IMR-90 (cell line): ENCODE measurements around the gene CHRNB1. TPM values are rescaled to one million over a fixed set of nuclear protein-coding genes. Genes with fewer than 3 reads are reported as not detected.

Source experiments
- ATAC-seq: fragments of 200-7000 bp; cut with Tn5 transposase; 2 replicates; pipeline ENCODE4 v1.9.1; 2020; ENCODE audit warnings: low read depth, mild to moderate bottlenecking, moderate library complexity
- BruUV-seq: library from RNA; stranded (reverse); fragments of 400-500 nt; replicated peaks from 2 replicates; lab custom pipeline; 2021; lab: Mats Ljungman, UMichigan
- CTCF ChIA-PET: fragments of 300-600 bp; formaldehyde crosslinking; extraction: SDS; loops from one replicate; lab custom pipeline; 2021; ENCODE audit warnings: antibody characterized with exemption; lab: Yijun Ruan, JAX
- POLR2A ChIA-PET: fragments of 300-600 bp; sonication (Branson Sonifier 250); formaldehyde crosslinking; loops from one replicate; lab custom pipeline; 2022; ENCODE audit warnings: antibody characterized with exemption; ENCODE audit not compliant: unreplicated experiment; lab: Charles Lee
- DNase-seq: peaks from one replicate; pipeline ENCODE4 v3.0.0; 2013
- H2AFZ ChIP-seq: replicated peaks from 2 replicates; pipeline ENCODE3; 2013; ENCODE audit warnings: low read length, mild to moderate bottlenecking; ENCODE audit not compliant: poor library complexity
- H2AK5ac ChIP-seq: 2 replicates; pipeline ENCODE4 v1.6.1; 2013; ENCODE audit warnings: low read depth, low read length, inconsistent platforms
- H2AK9ac ChIP-seq: replicated peaks from 2 replicates; pipeline ENCODE3; 2013; ENCODE audit warnings: mild to moderate bottlenecking, low read depth, low read length, moderate library complexity; ENCODE audit not compliant: poor library complexity
- H2BK120ac ChIP-seq: 2 replicates; pipeline ENCODE4 v1.6.1; 2013; ENCODE audit warnings: low read depth, low read length, inconsistent platforms
- H2BK15ac ChIP-seq: 3 replicates; pipeline ENCODE4 v1.6.1; 2013; ENCODE audit warnings: low read depth, low read length, inconsistent platforms
- H2BK20ac ChIP-seq: 2 replicates; pipeline ENCODE4 v1.6.1; 2013; ENCODE audit warnings: low read depth, mild to moderate bottlenecking, inconsistent platforms, low read length, moderate library complexity
- H2BK5ac ChIP-seq: 2 replicates; pipeline ENCODE4 v1.6.1; 2013; ENCODE audit warnings: mild to moderate bottlenecking, low read depth, low read length, inconsistent platforms; ENCODE audit not compliant: poor library complexity, severe bottlenecking
- H3K14ac ChIP-seq: replicated peaks from 2 replicates; pipeline ENCODE4 v1.6.1; 2013; ENCODE audit warnings: low read depth, low read length, inconsistent platforms
- H3K18ac ChIP-seq: 2 replicates; pipeline ENCODE4 v1.6.1; 2013; ENCODE audit warnings: low read depth, low read length, control low read depth
- H3K23ac ChIP-seq: 2 replicates; pipeline ENCODE4 v1.6.1; 2013; ENCODE audit warnings: low read depth, low read length, inconsistent platforms
- H3K27ac ChIP-seq: 2 replicates; pipeline ENCODE4 v1.5.1; 2013; ENCODE audit warnings: mild to moderate bottlenecking, control low read depth, low read length; ENCODE audit not compliant: insufficient read depth
- H3K27me3 ChIP-seq: 2 replicates; pipeline ENCODE4 v1.6.1; 2013; ENCODE audit warnings: low read length; ENCODE audit not compliant: control insufficient read depth, insufficient read depth
- H3K36me3 ChIP-seq: 2 replicates; pipeline ENCODE4 v1.6.1; 2013; ENCODE audit warnings: low read length, mixed read lengths; ENCODE audit not compliant: control insufficient read depth, insufficient read depth
- H3K4ac ChIP-seq: 2 replicates; pipeline ENCODE4 v1.6.1; 2013; ENCODE audit warnings: low read depth, low read length, inconsistent platforms
- H3K4me1 ChIP-seq: 2 replicates; pipeline ENCODE4 v1.6.1; 2013; ENCODE audit warnings: low read length, mixed read lengths; ENCODE audit not compliant: control insufficient read depth, insufficient read depth
- H3K4me2 ChIP-seq: 2 replicates; pipeline ENCODE4 v1.6.1; 2013; ENCODE audit warnings: low read depth, mild to moderate bottlenecking, control low read depth, low read length, moderate library complexity
- H3K4me3 ChIP-seq: 2 replicates; pipeline ENCODE4 v1.5.1; 2013; ENCODE audit warnings: low read depth, mild to moderate bottlenecking, control low read depth, low read length, moderate library complexity; ENCODE audit not compliant: insufficient read depth
- H3K56ac ChIP-seq: 2 replicates; pipeline ENCODE4 v1.6.1; 2013; ENCODE audit warnings: low read length, inconsistent platforms; ENCODE audit not compliant: insufficient read depth; ENCODE audit errors: extremely low read depth
- H3K79me1 ChIP-seq, 2 experiments: 2 replicates each; pipeline ENCODE4 v1.6.1; 2013; ENCODE audit warnings: low read length in 2 of 2, inconsistent platforms in 1 of 2, low read depth in 1 of 2
- H3K9ac ChIP-seq: 2 replicates; pipeline ENCODE4 v1.6.1; 2013; ENCODE audit warnings: low read depth, low read length, control low read depth
- H3K9me1 ChIP-seq: 2 replicates; pipeline ENCODE4 v1.6.1; 2013; ENCODE audit warnings: low read length, inconsistent platforms; ENCODE audit not compliant: insufficient read depth
- H3K9me3 ChIP-seq: 2 replicates; pipeline ENCODE4 v1.6.1; 2013; ENCODE audit warnings: low read length; ENCODE audit not compliant: control insufficient read depth, insufficient read depth
- H4K20me1 ChIP-seq: 2 replicates; pipeline ENCODE4 v1.6.1; 2013; ENCODE audit warnings: low read length, inconsistent platforms; ENCODE audit not compliant: insufficient read depth
- H4K5ac ChIP-seq: 2 replicates; pipeline ENCODE4 v1.6.1; 2013; ENCODE audit warnings: mild to moderate bottlenecking, low read depth, low read length, control low read depth
- H4K8ac ChIP-seq, 2 experiments: 2 replicates each; pipeline ENCODE4 v1.6.1; 2013; ENCODE audit warnings: low read depth in 2 of 2, low read length in 2 of 2, control low read depth in 1 of 2, inconsistent platforms in 1 of 2
- H4K91ac ChIP-seq: 2 replicates; pipeline ENCODE4 v1.6.1; 2013; ENCODE audit warnings: low read depth, low read length, inconsistent platforms; ENCODE audit not compliant: insufficient read depth
- BHLHE40 ChIP-seq: fragments of 150-350 bp; IDR thresholded peaks from 2 replicates; pipeline ENCODE4 v1.6.1; 2016; ENCODE audit warnings: mild to moderate bottlenecking, low read depth, low read length
- CEBPB ChIP-seq: IDR thresholded peaks from 2 replicates; pipeline ENCODE4 v1.6.1; 2012; ENCODE audit warnings: low read depth, low read length, improper control_type of control experiment
- CHD1 ChIP-seq: IDR thresholded peaks from 2 replicates; pipeline ENCODE4 v1.6.1; 2012; ENCODE audit warnings: low read depth, low read length, improper control_type of control experiment
- CTCF ChIP-seq: conservative IDR thresholded peaks from 2 replicates; pipeline ENCODE4 v1.5.1; 2012; ENCODE audit warnings: mild to moderate bottlenecking, low read depth, low read length, improper control_type of control experiment
- ELK1 ChIP-seq: fragments of 150-350 bp; IDR thresholded peaks from 2 replicates; pipeline ENCODE4 v1.6.1; 2016; ENCODE audit warnings: low read depth, mild to moderate bottlenecking, low read length, moderate library complexity, borderline replicate concordance
- FOS ChIP-seq: fragments of 150-350 bp; IDR thresholded peaks from 2 replicates; pipeline ENCODE4 v1.6.1; 2016; ENCODE audit warnings: low read depth, low read length
- MAFK ChIP-seq: IDR thresholded peaks from 2 replicates; pipeline ENCODE4 v1.6.1; 2012; ENCODE audit warnings: low read depth, low read length, improper control_type of control experiment
- MAZ ChIP-seq: IDR thresholded peaks from 2 replicates; pipeline ENCODE4 v1.6.1; 2012; ENCODE audit warnings: low read depth, mild to moderate bottlenecking, low read length, improper control_type of control experiment, moderate library complexity, borderline replicate concordance
- MXI1 ChIP-seq: IDR thresholded peaks from 2 replicates; pipeline ENCODE4 v1.6.1; 2012; ENCODE audit warnings: low read depth, mild to moderate bottlenecking, low read length, moderate library complexity, borderline replicate concordance
- NFE2L2 ChIP-seq: fragments of 150-350 bp; IDR thresholded peaks from 2 replicates; pipeline ENCODE4 v1.6.1; 2016; ENCODE audit warnings: low read depth, mild to moderate bottlenecking, low read length
- RCOR1 ChIP-seq: IDR thresholded peaks from 2 replicates; pipeline ENCODE4 v1.6.1; 2012; ENCODE audit warnings: mild to moderate bottlenecking, low read length, improper control_type of control experiment; ENCODE audit not compliant: insufficient replicate concordance
- RFX5 ChIP-seq: IDR thresholded peaks from 2 replicates; pipeline ENCODE4 v1.8.0; 2012; ENCODE audit warnings: low read depth, mild to moderate bottlenecking, low read length, moderate library complexity
- USF2 ChIP-seq: fragments of 150-350 bp; IDR thresholded peaks from 2 replicates; pipeline ENCODE4 v1.6.1; 2017; ENCODE audit warnings: mild to moderate bottlenecking, antibody characterized with exemption, low read length, low read depth
- WGBS, 2 experiments: methylation state at CpG; one replicate each; pipeline versions ENCODE4 v1.1.5 to v1.1.7; 2013; ENCODE audit warnings: missing lambda C conversion rate in 2 of 2; ENCODE audit not compliant: insufficient read length in 1 of 2; ENCODE audit errors: extremely low coverage in 2 of 2; 5-methylcytosine and 5-hydroxymethylcytosine counted together
- dilution Hi-C: fragments of 300-500 bp; cut with HindIII; formaldehyde crosslinking; loops from one replicate; pipeline ENCODE4 v1.14.3; 2018; ENCODE audit warnings: low sequenced_read_pairs; ENCODE audit not compliant: unreplicated experiment
- in situ Hi-C: fragments of 300-500 bp; cut with MboI; formaldehyde crosslinking; loops from 3 replicates; pipeline ENCODE4 v1.14.3; 2019; ENCODE audit warnings: low sequenced_read_pairs, inconsistent platforms, mixed read lengths
- intact Hi-C: fragments of 100-400 bp; cut with micrococcal nuclease; formaldehyde crosslinking; loops from 2 replicates; pipeline ENCODE4 v1.10.0; 2022
- polyA plus RNA-seq, 3 experiments: library from polyadenylated mRNA; depleted of rRNA; stranded (reverse); fragments of >200 nt; gene quantifications; 2 replicates each; pipeline ENCODE4 v1.2.3, GENCODE V29; 2012; ENCODE audit warnings: low replicate concordance in 1 of 3
- total RNA-seq: library from RNA; depleted of rRNA; stranded (reverse); fragments of >200 nt; gene quantifications from 2 replicates; pipeline ENCODE4 v1.2.3, GENCODE V29; 2012

CHRNB1 gene
- total and polyA plus RNA-seq, 2 of the 4 experiments (the other 2 are of a cell fraction) = 4.3 to 6.0 TPM

GRCh38 chr17:7410634-7411426 lies 34.0 kb upstream of the CHRNB1 start (continued):
- no peak for TF ChIP-seq USF2

GRCh38 chr17:7411427-7411750 lies 33.5 kb upstream of the CHRNB1 start:
- ATAC-seq = no peak
- no peak for TF ChIP-seq CTCF
- TF ChIP-seq RFX5 = no peak
- TF ChIP-seq CHD1 = no peak
- TF ChIP-seq RCOR1 = no peak
- no peak for TF ChIP-seq FOS
- no peak for TF ChIP-seq CEBPB
- TF ChIP-seq MAFK = no peak
- TF ChIP-seq NFE2L2 = no peak
- TF ChIP-seq MXI1 = no peak
- TF ChIP-seq MAZ = no peak
- no peak for TF ChIP-seq BHLHE40
- no peak for TF ChIP-seq ELK1

More at GRCh38 chr17:7411427-7411750, 33.5 kb upstream of the CHRNB1 start:
- CTCF ChIA-PET = no interaction called here
- dilution Hi-C loops = no loop called here
- Histone ChIP-seq H3K23ac (no peak overlapping the region), H4K20me1 (peaks cover 11% of the 10 kb centered on the region), H2BK15ac (no peak overlapping the region), H3K79me1 (peaks cover 0 to 18% of the 10 kb centered on the region in 2 experiments; a peak in 3 of 4 replicates), H3K27ac (no peak overlapping the region), H3K36me3 (peaks cover 45% of the 10 kb centered on the region), H2BK20ac (no peak overlapping the region), H3K4me2 (no peak overlapping the region), H3K14ac (no peak overlapping the region), H2AK5ac (no peak overlapping the region), H4K5ac (no peak overlapping the region), H2BK120ac (no peak overlapping the region), H2BK5ac (no peak overlapping the region), H3K4ac (no peak overlapping the region), H3K27me3 (no peaks in the 10 kb centered on the region), H3K18ac (no peak overlapping the region), H3K4me3 (no peak overlapping the region), H2AFZ (no peak overlapping the region), H3K9ac (no peak overlapping the region), H3K56ac (no peak overlapping the region), H2AK9ac (no peak overlapping the region), H3K9me1 (peaks cover 7% of the 10 kb centered on the region; the same call in 1 of the 2 replicates), H3K9me3 (no peaks in the 10 kb centered on the region), H3K4me1 (peaks cover 7% of the 10 kb centered on the region), H4K8ac (no peak overlapping the region), H4K91ac (no peak overlapping the region)
- DNase-seq = no peak
- in situ Hi-C loops = no loop called here
- no TSS peak for BruUV-seq
- POLR2A ChIA-PET = no interaction called here
- intact Hi-C loops = no loop called here
- WGBS, 2 experiments = 95% methylated on average over 4 of the region's 8 CpGs; no CpG with 5 or more reads in 1 of the 2 experiments
